Large intestine (tissue), 3 donors: ENCODE results near the gene PSPH. TPM values are rescaled to one million over a fixed set of nuclear protein-coding genes. Genes with fewer than 3 reads are reported as not detected.

ENCODE experiments used
- DNase-seq, 2 donors: peaks; one replicate each; pipeline versions ENCODE4 v3.0.0 to v3.0.0-alpha.2; 2013
- H3K27ac ChIP-seq: one replicate; pipeline ENCODE4 v1.5.1; 2013; ENCODE audit warnings: low read length
- H3K27me3 ChIP-seq: 2 replicates; pipeline ENCODE4 v1.6.1; 2013; ENCODE audit warnings: low read length; ENCODE audit not compliant: control insufficient read depth, insufficient read depth
- H3K36me3 ChIP-seq: 2 replicates; pipeline ENCODE4 v1.6.1; 2013; ENCODE audit warnings: low read length; ENCODE audit not compliant: control insufficient read depth, insufficient read depth
- H3K4me1 ChIP-seq: one replicate; pipeline ENCODE4 v1.6.1; 2013; ENCODE audit warnings: low read length; ENCODE audit not compliant: control insufficient read depth, insufficient read depth
- H3K4me3 ChIP-seq: one replicate; pipeline ENCODE4 v1.5.1; 2013; ENCODE audit warnings: low read length
- H3K9me3 ChIP-seq: one replicate; pipeline ENCODE4 v1.6.1; 2013; ENCODE audit warnings: mild to moderate bottlenecking, low read depth, low read length, moderate library complexity; ENCODE audit not compliant: control insufficient read depth
- WGBS: methylation state at CpG from one replicate; pipeline ENCODE4 v1.1.5; 2013; ENCODE audit warnings: low lambda C conversion rate; ENCODE audit not compliant: insufficient coverage; 5-methylcytosine and 5-hydroxymethylcytosine counted together
- polyA plus RNA-seq: library from polyadenylated mRNA; unstranded; fragments of 120-200 nt; gene quantifications from one replicate; pipeline ENCODE4 v1.2.1, GENCODE V29; 2013

The PSPH gene
- polyA plus RNA-seq, 1 donor, result 50.2 TPM

GRCh38 chr7:55970978-55971377, 80.3 kb downstream of the PSPH start:
- H3K27me3 ChIP-seq, result no peaks in the 10 kb centered on the region
- no peak overlapping the region for H3K27ac ChIP-seq
- H3K9me3 ChIP-seq, result no peaks in the 10 kb centered on the region
- WGBS, result no CpG with 5 or more reads among the region's 8 CpGs
- no peaks in the 10 kb centered on the region for H3K4me1 ChIP-seq
- no peak overlapping the region for H3K4me3 ChIP-seq
- H3K36me3 ChIP-seq, result peaks cover 18% of the 10 kb centered on the region
- no peak for DNase-seq

DNA sequence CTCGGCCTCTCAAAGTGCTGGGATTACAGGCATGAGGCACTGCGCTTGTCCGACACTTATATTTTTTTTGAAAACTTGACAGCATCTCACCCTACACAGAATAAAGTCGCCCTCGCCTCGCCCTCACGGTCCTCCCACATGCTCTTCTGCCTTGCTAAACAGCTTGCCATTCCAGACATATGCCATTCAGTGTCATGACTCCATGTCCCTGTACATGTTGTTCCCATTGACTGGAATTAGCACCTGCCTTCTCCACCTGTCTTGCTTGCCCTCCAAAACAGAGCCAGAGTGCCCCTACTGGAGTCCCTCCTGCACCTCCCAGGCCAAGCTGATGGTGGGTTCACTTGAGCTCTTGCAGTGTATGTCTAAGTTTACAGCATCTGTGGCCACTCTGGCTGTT, 80.7 kb downstream of the PSPH start:
- H3K36me3 ChIP-seq, result peaks cover 18% of the 10 kb centered on the region
- H3K27ac ChIP-seq, result no peak overlapping the region

DNA sequence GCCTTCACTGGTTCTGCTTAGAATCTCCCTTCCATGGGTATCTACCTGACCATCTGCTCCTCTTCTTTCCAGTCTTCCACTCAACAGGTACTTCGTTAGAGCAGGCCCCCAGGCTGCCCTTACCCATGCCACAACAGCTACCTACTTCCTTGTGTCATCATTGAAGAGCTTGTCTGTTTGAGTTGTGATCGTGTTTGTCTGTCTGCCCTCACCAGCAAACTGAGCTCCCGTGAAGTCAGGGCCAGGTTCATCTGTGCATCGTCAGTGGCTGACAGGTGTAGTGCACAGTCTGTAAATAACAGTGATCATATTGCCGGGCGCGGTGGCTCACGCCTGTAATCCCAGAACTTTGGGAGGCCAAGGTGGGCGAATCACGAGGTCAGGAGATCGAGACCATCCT, 81.9 kb downstream of the PSPH start:
- DNase-seq, result no peak
- WGBS, result 80% methylated on average over 1 of the region's 11 CpGs
- no peaks in the 10 kb centered on the region for H3K4me1 ChIP-seq
- no peak overlapping the region for H3K4me3 ChIP-seq
- H3K9me3 ChIP-seq, result no peaks in the 10 kb centered on the region
- H3K27ac ChIP-seq, result no peak overlapping the region
- no peaks in the 10 kb centered on the region for H3K27me3 ChIP-seq
- peaks cover 18% of the 10 kb centered on the region for H3K36me3 ChIP-seq

More for the DNA sequence above, 80.7 kb downstream of the PSPH start:
- DNase-seq, result no peak
- H3K4me3 ChIP-seq, result no peak overlapping the region
- no peaks in the 10 kb centered on the region for H3K4me1 ChIP-seq
- H3K9me3 ChIP-seq, result no peaks in the 10 kb centered on the region
- H3K27me3 ChIP-seq, result no peaks in the 10 kb centered on the region
- WGBS, result no CpG with 5 or more reads among the region's 7 CpGs

DNA sequence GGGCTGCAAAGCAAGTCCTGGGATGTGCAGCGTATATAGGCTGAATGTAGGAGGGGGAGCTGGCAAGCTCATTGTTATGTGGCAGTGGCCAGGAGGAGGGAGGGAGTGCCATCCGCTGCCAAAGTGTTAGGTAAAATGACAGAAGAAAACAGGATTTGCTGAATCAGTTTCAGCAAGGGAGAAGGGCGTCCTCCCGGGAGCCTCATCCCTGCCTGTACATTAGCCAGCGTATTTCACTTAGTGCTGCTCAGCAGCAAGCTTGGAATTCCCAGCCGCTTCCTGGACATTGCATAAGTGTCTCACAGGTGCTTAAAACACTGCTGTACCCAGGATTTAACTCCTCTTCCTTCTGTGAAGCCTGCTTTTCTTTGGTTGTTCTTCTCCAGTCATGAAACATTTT, 84.4 kb downstream of the PSPH start:
- no CpG with 5 or more reads among the region's 6 CpGs for WGBS
- peak in 1 of 2 donors; percentile 7 for DNase-seq
- Histone ChIP-seq H3K36me3 (peaks cover 18% of the 10 kb centered on the region), H3K4me1 (peaks cover 4% of the 10 kb centered on the region), H3K4me3 (no peak overlapping the region), H3K27me3 (no peaks in the 10 kb centered on the region), H3K27ac (no peak overlapping the region), H3K9me3 (no peaks in the 10 kb centered on the region)

- Histone ChIP-seq H3K36me3 (peaks cover 18% of the 10 kb centered on the region), H3K27me3 (no peaks in the 10 kb centered on the region), H3K9me3 (no peaks in the 10 kb centered on the region), H3K4me3 (no peak overlapping the region), H3K4me1 (peaks cover 4% of the 10 kb centered on the region), H3K27ac (peak overlapping the region; percentile 16)
- WGBS, result 100% methylated on average over 1 of the region's 13 CpGs
- peak in 1 of 2 donors; percentile 5 for DNase-seq
Observed at GRCh38 chr7:55965805-55966421, 85.3 kb downstream of the PSPH start.

DNA sequence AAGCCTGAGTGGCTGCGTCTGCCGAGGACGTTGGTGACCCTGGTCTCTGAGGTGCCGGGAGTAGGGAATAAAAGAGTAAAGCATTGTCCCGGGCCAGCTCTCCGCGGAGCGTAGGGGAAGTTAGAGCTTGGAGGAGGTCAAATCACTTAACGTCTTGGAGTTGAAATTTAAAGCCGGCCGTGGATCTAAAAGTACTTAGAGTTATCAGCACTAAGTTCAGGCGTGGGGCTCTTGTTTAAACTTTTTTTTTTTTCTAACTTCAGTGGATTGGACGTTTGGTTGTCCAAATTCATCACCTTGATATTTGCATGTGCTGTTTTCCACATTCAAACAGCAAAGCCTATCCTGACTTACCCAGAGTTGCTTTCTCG, 86.2 kb downstream of the PSPH start:
- Histone ChIP-seq H3K4me1 (peaks cover 4% of the 10 kb centered on the region), H3K9me3 (no peaks in the 10 kb centered on the region), H3K27me3 (no peaks in the 10 kb centered on the region), H3K27ac (peak overlapping the region; percentile 90), H3K4me3 (peak overlapping the region; percentile 70), H3K36me3 (peaks cover 18% of the 10 kb centered on the region)
- WGBS, result 0% methylated on average over 2 of the region's 14 CpGs
- DNase-seq, result no peak

GRCh38 chr7:55964261-55965099, 86.8 kb downstream of the PSPH start, which contains the start of gene NIPSNAP2:
Gene NIPSNAP2, plus strand, starts transcription at chr7:55964585. Its CDS starts 25 bp downstream, at chr7:55964610.
- peak; percentile 81 to 90 for DNase-seq
- WGBS, result no CpG with 5 or more reads among the region's 105 CpGs
- H3K4me1 ChIP-seq, result peaks cover 4% of the 10 kb centered on the region
- peak within 1 kb of the TSS; percentile 70 for H3K4me3 ChIP-seq
- H3K27ac ChIP-seq, result peak within 1 kb of the TSS; percentile 90
- H3K9me3 ChIP-seq, result no peaks in the 10 kb centered on the region
- H3K36me3 ChIP-seq, result peaks cover 18% of the 10 kb centered on the region
- H3K27me3 ChIP-seq, result no peaks in the 10 kb centered on the region

DNA sequence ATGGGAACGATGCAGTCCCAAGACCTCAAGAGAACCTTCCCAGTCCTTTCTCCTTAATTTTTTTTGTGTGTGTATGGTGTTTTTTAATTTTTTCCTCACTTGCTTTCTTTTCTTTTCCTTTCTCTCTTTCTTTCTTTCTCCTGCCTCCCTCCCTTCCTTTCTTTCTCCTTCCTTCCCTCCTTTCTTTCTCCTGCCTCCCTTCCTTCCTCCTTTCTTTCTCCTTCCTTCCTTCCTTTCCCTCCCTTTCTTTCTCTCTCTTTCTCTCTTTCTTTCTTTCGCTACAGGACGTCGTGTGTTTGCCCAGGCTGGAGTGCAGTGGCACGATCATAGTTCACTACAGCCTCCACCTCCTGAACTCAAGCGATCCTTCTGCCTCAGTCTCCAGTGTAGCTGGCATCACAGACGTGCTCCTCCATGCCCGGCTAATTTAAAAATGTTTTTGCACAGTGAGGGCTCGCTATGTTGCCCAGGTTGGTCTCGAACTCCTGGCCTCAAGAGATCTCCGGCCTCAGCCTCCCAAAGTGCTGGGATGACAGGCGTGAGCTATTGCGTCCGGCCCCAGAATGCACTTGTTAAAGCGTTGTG, 87.6 kb downstream of the PSPH start:
- WGBS, result 83% methylated on average over 3 of the region's 15 CpGs
- no peaks in the 10 kb centered on the region for H3K27me3 ChIP-seq
- no peaks in the 10 kb centered on the region for H3K9me3 ChIP-seq
- H3K27ac ChIP-seq, result peak overlapping the region; percentile 86
- H3K4me3 ChIP-seq, result peak overlapping the region; percentile 42
- H3K4me1 ChIP-seq, result peaks cover 4% of the 10 kb centered on the region
- H3K36me3 ChIP-seq, result peaks cover 12% of the 10 kb centered on the region
- no peak for DNase-seq

DNA sequence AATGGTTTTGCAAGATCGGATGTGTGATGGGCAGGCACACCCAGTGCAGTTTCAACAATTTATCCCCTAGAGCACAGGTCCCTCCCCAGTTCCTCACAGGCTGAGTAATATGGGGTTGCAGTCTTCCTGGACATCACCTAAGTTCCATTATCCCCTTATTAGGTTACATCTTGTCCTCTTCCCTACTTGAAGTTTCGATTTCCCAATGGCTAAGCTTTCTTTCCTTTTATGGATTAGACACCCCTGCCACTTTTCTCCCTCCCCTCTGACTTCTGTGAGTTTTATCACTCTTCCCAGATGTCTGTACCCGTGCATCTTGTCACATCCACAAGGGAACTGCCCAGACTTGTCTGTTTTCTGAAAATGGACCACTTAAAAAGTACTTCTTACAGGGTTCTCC, 89.2 kb downstream of the PSPH start:
- Histone ChIP-seq H3K36me3 (peaks cover 6% of the 10 kb centered on the region), H3K9me3 (no peaks in the 10 kb centered on the region), H3K4me3 (no peak overlapping the region), H3K4me1 (peaks cover 4% of the 10 kb centered on the region), H3K27me3 (no peaks in the 10 kb centered on the region), H3K27ac (no peak overlapping the region)
- 83% methylated on average over 1 of the region's 3 CpGs for WGBS
- no peak for DNase-seq
